HEK293T (cell line): ENCODE results near the gene DEFB108B.
"Not testable (repeated sequence)": the region's sequence is repeated elsewhere in the genome, so short reads cannot be mapped to it uniquely, and the experiment has no call there.

Experiments used
- ARNT ChIP-seq: fragments of 450-650 bp; IDR thresholded peaks from 2 replicates; pipeline ENCODE4 v1.6.1; 2017; ENCODE audit warnings: mild to moderate bottlenecking
- BHLHE40 ChIP-seq: fragments of 450-650 bp; IDR thresholded peaks from 2 replicates; pipeline ENCODE4 v1.6.1; 2016; ENCODE audit warnings: mild to moderate bottlenecking, moderate library complexity, borderline replicate concordance
- FOXA1 ChIP-seq: fragments of 450-650 bp; IDR thresholded peaks from 2 replicates; pipeline ENCODE4 v1.6.1; 2016; ENCODE audit warnings: mild to moderate bottlenecking
- FOXK2 ChIP-seq: fragments of 450-650 bp; IDR thresholded peaks from 2 replicates; pipeline ENCODE4 v1.6.1; 2016; ENCODE audit warnings: mild to moderate bottlenecking
- FOXM1 ChIP-seq: fragments of 450-650 bp; IDR thresholded peaks from 2 replicates; pipeline ENCODE4 v1.6.1; 2017; ENCODE audit warnings: mild to moderate bottlenecking, borderline replicate concordance
- HDGF ChIP-seq: fragments of 450-650 bp; IDR thresholded peaks from 2 replicates; pipeline ENCODE4 v1.6.1; 2017; ENCODE audit warnings: antibody characterized with exemption, borderline replicate concordance
- L3MBTL2 ChIP-seq: fragments of 450-650 bp; conservative IDR thresholded peaks from 2 replicates; pipeline ENCODE4 v1.6.1; 2016; ENCODE audit warnings: mild to moderate bottlenecking
- PKNOX1 ChIP-seq: fragments of 450-650 bp; IDR thresholded peaks from 2 replicates; pipeline ENCODE4 v1.6.1; 2016
- SP1 ChIP-seq: fragments of 450-650 bp; IDR thresholded peaks from 2 replicates; pipeline ENCODE4 v1.6.1; 2017
- SUZ12 ChIP-seq: fragments of 450-650 bp; IDR thresholded peaks from 2 replicates; pipeline ENCODE4 v1.6.1; 2016; ENCODE audit warnings: mild to moderate bottlenecking
- TARDBP ChIP-seq: fragments of 450-650 bp; IDR thresholded peaks from 2 replicates; pipeline ENCODE4 v1.6.1; 2016
- ZNF384 ChIP-seq: fragments of 450-650 bp; IDR thresholded peaks from 2 replicates; pipeline ENCODE4 v1.6.1; 2016

GRCh38 chr11:71794386-71795040 lies 38.5 kb upstream of the DEFB108B start:
- not testable (repeated sequence) for TF ChIP-seq SP1, FOXA1, SUZ12, ZNF384, TARDBP, PKNOX1, HDGF, FOXM1, FOXK2, ARNT, BHLHE40, L3MBTL2
